ENCODE measurements around the gene CACNA2D3. TPM values are rescaled to one million over a fixed set of nuclear protein-coding genes. Genes with fewer than 3 reads are reported as not detected.

The CACNA2D3 gene
- total RNA-seq, 4 donors from 2014 or later, result 0.27 to 1.5 (median 0.79) TPM

GRCh38 chr3:54831112-54831511 lies 708.8 kb downstream of the CACNA2D3 start:
- no peak for DNase-seq (ENCODE audit: low spot score in 2 of 2)
- 68 to 73% methylated on average over 2 of the region's 2 CpGs for WGBS, 2 donors
- TF ChIP-seq, protein P1, sequence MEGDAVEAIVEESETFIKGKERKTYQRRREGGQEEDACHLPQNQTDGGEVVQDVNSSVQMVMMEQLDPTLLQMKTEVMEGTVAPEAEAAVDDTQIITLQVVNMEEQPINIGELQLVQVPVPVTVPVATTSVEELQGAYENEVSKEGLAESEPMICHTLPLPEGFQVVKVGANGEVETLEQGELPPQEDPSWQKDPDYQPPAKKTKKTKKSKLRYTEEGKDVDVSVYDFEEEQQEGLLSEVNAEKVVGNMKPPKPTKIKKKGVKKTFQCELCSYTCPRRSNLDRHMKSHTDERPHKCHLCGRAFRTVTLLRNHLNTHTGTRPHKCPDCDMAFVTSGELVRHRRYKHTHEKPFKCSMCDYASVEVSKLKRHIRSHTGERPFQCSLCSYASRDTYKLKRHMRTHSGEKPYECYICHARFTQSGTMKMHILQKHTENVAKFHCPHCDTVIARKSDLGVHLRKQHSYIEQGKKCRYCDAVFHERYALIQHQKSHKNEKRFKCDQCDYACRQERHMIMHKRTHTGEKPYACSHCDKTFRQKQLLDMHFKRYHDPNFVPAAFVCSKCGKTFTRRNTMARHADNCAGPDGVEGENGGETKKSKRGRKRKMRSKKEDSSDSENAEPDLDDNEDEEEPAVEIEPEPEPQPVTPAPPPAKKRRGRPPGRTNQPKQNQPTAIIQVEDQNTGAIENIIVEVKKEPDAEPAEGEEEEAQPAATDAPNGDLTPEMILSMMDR (IDR thresholded peaks at IDR 0.05), result no peak
- no peak for TF ChIP-seq POLR2A (IDR thresholded peaks at IDR 0.05)
- H3K4me3 ChIP-seq (ENCODE audit: low read depth, poor library complexity, severe bottlenecking), result no peak overlapping the region
- intact Hi-C loops (cut with DNase I; ENCODE audit: low total_unique reads), result no loop called here

GRCh38 chr3:54832876-54833275 lies 710.5 kb downstream of the CACNA2D3 start:
- 56 to 63% methylated on average over 1 of the region's 1 CpG for WGBS, 2 donors
- no peak overlapping the region for H3K4me3 ChIP-seq (ENCODE audit: low read depth, poor library complexity, severe bottlenecking)
- TF ChIP-seq POLR2A (IDR thresholded peaks at IDR 0.05), result no peak
- DNase-seq (ENCODE audit: low spot score in 2 of 2), result no peak
- intact Hi-C loops (cut with DNase I; ENCODE audit: low total_unique reads), result no loop called here

GRCh38 chr3:54835701-54836100 lies 713.3 kb downstream of the CACNA2D3 start:
- no peak for DNase-seq (ENCODE audit: low spot score in 2 of 2)
- WGBS, 2 donors, result 84 to 87% methylated on average over 3 of the region's 3 CpGs
- no peak overlapping the region for H3K4me3 ChIP-seq (ENCODE audit: low read depth, poor library complexity, severe bottlenecking)
- intact Hi-C loops (cut with DNase I; ENCODE audit: low total_unique reads), result loop anchor here (2.0 kb wide), 1 partner anchor 51 kb away; no protein-coding TSS in a partner anchor
- TF ChIP-seq, protein P1 (IDR thresholded peaks at IDR 0.05), result no peak
- TF ChIP-seq POLR2A (IDR thresholded peaks at IDR 0.05), result no peak

DNA sequence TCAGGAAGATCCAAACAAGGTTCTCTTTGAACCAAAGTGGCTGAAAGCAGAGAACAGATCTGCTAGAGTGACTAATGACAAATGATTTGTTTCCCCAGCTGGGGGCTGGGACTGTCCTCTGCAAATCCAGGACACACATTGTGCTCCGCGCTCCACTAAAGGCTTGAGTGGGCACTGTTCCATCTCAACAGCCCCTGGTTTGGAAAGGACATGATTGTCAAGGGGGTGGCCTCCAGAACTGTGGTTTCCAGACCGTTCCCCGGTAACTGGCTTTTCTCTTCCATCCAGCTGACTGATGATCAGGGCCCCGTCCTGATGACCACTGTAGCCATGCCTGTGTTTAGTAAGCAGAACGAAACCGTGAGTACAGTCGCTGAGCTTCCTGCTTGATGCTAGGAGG lies 714.5 kb downstream of the CACNA2D3 start:
- 83 to 85% methylated on average over 8 of the region's 8 CpGs for WGBS, 2 donors

GRCh38 chr3:54837964-54838363 lies 715.6 kb downstream of the CACNA2D3 start:
- DNase-seq (ENCODE audit: low spot score in 2 of 2), result no peak
- TF ChIP-seq POLR2A (IDR thresholded peaks at IDR 0.05), result no peak
- TF ChIP-seq, protein P1 (IDR thresholded peaks at IDR 0.05), result no peak
- no peak overlapping the region for H3K4me3 ChIP-seq (ENCODE audit: low read depth, poor library complexity, severe bottlenecking)
- intact Hi-C loops (cut with DNase I; ENCODE audit: low total_unique reads), result no loop called here
- 56 to 71% methylated on average over 2 of the region's 2 CpGs for WGBS, 2 donors

More for the DNA sequence above, 714.5 kb downstream of the CACNA2D3 start:
- intact Hi-C loops (cut with DNase I; ENCODE audit: low total_unique reads), result no loop called here
- no peak overlapping the region for H3K4me3 ChIP-seq (ENCODE audit: low read depth, poor library complexity, severe bottlenecking)
- no peak for DNase-seq (ENCODE audit: low spot score in 2 of 2)
- TF ChIP-seq POLR2A (IDR thresholded peaks at IDR 0.05), result no peak
- TF ChIP-seq, protein P1 (IDR thresholded peaks at IDR 0.05), result no peak

DNA sequence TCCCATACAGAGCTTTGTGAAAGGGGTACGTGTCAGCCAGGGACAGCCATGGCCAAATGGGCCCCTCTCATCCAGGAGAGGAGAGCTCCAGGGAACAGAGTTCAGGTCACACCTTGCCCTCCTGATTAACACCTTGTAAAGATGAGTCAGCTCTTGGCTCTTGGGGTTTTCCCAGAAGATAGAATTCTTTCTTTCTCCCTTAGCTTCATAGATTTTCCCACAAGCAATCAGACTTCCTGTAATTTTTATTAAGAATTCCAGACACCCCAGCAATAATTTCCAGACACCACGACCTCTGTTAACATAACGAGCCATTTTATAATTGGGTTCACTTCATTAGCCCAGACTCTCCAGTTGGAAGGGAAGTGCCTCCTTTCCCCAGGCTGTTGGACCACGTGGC lies 719.1 kb downstream of the CACNA2D3 start:
- intact Hi-C loops (cut with DNase I; ENCODE audit: low total_unique reads), result no loop called here
- no peak for DNase-seq (ENCODE audit: low spot score in 2 of 2)
- WGBS, 2 donors, result 50 to 60% methylated on average over 4 of the region's 4 CpGs
- no peak overlapping the region for H3K4me3 ChIP-seq (ENCODE audit: low read depth, poor library complexity, severe bottlenecking)
- no peak for TF ChIP-seq POLR2A (IDR thresholded peaks at IDR 0.05)
- TF ChIP-seq, protein P1 (IDR thresholded peaks at IDR 0.05), result no peak

All from lower leg skin (tissue), 4 donors.